DMS79 treated with DMSO at 0.1 percent for 48 hours (cell line): ENCODE data around the gene ST8SIA4.

ENCODE experiments used
- DNase-seq: peaks from one replicate; lab custom pipeline; 2025; lab: John Stamatoyannopoulos, UW

Gene ST8SIA4

DNA sequence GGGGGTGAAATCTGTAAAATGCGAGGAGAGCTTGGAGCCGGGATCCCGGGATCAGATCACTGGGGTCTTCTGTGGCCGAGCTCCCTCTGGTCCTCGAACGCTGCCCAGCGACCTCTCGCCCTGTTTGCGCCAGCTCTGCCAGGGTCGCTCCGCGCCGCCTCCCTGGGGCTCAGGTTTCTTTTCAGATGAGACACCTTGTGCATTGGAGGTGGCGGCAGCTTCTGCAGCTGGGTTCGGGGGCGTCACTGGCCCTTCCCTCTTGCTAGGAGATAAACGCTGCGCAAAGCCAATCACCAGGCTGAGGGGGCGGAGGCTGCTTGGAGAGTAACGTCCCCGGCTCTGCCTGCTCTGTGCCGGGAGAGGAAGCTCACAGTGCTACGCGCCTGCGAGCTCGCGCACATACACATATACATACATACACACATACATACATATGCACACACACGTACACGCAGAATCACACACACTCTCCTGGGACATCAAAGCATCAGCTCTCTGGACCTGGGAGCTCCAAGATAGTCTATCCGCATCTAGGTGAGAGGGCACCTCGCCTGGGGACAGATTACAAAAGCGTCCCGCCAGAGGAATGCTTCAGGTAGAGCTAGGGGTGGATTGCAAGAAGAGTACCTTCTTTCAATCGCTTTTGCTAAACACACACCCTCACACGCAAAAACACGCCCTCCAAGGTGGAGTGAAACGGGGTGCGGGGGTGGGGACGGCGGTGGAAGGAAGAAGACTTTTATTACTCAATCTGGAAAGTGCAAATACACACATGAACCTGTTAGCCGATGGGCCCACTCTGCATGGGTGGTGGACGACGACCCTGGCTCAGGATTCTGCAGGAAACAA lies at the start of gene ST8SIA4:
Gene ST8SIA4 (minus strand): TSS at position 244 of the 849 bp plus-strand sequence. CDS start 327 bp downstream, outside the sequence.
- peak; percentile 65 for DNase-seq

GRCh38 chr5:100950985-100951384 lies 47.9 kb upstream of the ST8SIA4 start:
- no peak for DNase-seq

DNA sequence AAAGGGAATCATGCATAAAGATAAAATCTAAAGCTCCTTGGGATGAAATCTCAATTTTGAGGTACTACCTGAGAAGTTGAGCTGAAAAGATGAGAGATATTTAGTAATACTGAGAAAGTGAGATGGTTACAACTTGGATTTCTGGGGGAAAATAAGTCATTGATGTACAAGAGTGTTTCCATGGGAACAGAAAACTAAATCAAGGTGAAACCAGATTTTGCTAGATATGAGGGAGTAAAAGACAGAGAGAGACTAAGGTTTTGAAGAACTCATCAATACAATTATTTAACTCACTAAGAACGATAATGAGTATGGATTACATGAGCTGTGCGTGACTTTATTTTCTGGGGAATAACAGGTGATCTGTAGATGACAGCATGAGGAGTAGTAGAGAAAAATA lies 10.2 kb upstream of the ST8SIA4 start:
- no peak for DNase-seq

DNA sequence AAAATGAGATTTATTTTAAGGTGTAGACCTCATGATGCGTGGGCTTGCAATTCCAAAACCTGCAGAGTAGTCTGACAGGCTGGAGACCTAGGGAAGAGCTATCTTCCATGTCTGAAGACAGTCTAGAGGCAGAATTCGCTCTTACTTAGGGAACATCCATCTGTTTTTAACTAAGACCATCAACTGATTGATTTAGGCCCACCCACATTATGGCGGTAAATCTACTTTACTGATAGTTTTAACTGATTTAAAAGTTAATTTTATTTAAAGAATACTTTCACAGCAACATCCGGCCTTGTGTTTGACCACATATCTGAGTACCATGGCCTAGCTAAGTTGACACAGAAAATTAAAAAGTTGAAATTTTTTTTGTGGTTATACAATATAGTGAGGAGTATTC lies 6.0 kb upstream of the ST8SIA4 start:
- DNase-seq = no peak

- DNase-seq = no peak
These were observed 2.3 kb upstream of the ST8SIA4 start for GRCh38 chr5:100905259-100905914.

DNA sequence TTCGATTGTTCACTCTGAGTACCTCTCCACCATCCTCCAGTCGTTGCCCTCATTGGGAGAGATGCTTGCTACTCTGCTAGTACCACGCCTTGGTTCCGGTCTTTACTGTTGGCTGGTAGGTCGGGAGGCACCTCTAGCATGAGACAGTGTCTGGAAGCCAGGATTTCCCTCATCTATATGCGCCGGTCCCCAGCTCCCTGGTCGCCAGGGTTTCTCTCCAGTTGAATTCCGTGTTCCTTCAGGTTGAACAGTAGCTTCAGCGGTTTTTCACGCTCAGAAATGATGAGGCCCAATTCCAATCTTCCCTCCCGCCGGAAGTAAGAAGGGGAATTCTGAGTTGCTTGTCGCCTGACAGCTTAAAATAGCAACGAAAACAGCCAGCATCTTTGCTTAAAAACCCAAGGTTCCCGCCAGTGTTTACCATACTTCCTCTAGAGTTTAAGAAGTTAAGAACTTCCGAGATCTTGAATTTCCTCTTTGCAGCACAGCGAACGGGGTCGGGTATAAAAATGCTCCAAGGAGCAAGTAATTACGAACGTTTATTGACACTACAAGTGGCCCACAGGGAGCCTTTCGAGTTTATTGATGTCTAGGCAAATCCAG lies 1.3 kb upstream of the ST8SIA4 start:
- peak; percentile 37 for DNase-seq

GRCh38 chr5:100902440-100903038 lies 543 bp downstream of the ST8SIA4 start:
- DNase-seq = no peak

DNA sequence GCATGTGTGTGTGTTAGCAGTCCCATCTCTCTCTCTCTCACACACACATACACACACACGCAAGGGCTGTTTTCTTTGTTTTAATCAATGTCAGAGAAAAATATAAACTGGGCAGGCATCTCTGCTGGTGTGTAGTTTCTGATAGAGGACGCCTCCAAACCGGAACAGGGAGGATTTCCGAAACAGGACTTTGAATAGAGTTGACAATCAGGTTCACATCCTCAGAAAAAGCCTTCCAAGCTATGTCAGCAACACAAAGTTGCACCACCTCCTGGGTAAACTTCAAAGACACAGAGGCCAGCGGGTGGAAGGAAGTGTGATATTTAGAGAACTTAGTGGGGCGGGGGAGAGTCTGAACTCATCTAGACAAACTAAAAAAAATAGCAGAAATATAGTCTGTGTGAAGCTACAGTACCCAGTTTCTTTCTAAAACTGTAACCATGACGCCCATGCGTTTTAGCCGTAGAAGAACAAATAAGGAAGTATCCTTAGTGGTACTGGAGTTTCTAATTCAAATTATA lies 1.2 kb downstream of the ST8SIA4 start:
- peak; percentile 29 for DNase-seq

DNA sequence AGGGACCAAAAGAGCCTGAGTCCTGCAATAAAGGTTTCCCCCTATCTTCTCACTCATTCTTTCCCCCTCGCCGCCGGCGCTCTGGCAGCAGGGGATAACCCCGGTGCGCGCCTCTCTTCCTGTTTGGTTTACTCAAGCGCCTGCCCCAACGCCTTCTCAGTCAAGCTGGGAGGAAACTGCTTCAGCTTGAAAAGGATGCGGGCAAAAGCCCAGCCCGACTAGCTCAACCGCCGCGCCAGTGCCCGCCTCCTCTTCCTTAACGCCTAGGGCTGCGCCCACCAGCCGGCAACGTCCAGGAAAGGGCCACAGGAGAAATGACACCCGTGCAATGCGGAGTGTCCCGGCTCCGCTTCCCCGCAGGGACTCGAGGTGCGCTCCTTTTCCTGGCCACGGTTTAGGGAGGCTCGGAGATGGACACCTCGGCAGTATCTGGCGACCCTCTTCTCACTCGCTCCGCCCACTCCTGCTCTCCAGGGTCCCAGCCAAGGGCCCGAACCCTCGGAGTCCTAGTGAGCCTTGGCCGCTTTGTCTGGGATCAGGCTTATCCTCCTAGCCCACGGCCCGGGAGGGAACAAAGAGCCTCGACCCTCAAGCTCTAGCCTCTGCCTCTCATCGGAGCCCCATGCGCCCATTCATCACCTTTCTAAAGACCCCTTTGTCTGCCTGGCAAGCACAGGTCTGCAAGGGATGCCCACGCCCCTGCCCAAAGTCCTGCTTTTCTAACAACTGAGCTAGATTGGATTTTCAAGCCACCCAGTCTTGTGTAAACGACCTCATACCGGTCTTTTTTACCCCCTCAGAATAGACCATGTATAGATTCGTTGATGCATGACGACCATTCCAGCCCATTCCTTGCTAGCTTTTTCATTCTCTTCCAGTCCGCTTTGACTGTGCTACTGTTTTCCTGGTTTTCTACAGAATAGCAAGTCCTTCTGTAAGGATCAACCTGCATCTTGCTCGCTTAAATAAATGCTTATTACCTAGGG lies 2.0 kb downstream of the ST8SIA4 start:
- peak; percentile 32 for DNase-seq

GRCh38 chr5:100900142-100900795 lies 2.8 kb downstream of the ST8SIA4 start:
- DNase-seq = peak; percentile 33

- DNase-seq = no peak
These were observed 3.4 kb downstream of the ST8SIA4 start for GRCh38 chr5:100899675-100900074.

DNA sequence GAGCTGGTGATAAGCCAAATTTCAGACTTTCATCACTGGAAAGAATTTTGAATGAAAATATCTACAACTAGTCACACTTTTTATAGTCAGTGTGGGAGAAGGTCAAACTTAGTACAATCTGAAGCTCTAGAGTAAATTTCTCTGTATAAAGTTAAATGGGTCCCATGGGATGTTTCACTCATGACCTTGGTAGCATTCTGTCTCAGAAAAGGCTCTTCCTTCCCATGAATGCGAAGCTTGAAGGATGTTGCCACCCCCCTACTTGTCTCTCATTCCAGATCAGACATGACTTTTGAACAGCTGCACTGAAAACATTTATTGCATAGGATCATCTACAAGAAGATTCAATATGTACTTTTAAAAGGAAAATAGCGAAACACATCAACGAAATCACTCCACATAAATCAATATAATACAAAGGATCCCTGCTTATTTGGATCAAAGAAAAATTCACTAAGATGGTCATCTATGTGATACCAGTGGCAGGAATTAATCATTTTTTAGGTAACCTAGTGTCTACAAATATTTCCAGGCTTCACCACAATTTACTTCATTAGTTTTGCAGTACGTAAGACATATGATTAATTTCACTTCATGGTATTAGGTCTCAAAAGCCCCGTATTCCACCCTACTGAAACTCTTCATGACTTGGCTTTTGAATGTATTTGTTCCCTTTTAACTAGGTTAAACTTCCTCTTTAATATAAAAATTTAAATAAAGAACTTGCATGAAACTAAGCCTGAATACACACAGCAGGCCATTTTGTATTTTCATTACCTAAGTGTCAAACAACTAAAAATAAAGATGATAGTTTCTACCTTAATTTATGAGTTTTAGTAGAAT lies 4.4 kb downstream of the ST8SIA4 start:
- no peak for DNase-seq

DNA sequence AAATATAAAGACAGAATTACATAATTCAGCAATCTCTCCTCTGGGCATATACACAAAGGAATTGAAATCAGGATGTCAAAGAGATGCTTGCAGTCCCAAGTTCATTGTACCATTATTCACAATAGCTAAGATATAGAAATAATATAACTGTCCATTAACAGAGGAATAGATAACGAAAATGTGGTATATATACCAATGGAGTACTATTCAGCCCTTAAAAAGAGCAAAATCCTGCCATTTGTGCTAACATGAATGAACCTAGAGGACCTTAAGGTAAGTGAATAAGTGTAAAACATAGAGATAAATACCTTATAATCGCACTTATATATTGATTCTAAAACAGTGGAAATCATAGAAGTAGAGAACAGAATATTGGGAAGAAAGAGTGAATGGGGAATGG lies 7.0 kb downstream of the ST8SIA4 start:
- DNase-seq = no peak

DNA sequence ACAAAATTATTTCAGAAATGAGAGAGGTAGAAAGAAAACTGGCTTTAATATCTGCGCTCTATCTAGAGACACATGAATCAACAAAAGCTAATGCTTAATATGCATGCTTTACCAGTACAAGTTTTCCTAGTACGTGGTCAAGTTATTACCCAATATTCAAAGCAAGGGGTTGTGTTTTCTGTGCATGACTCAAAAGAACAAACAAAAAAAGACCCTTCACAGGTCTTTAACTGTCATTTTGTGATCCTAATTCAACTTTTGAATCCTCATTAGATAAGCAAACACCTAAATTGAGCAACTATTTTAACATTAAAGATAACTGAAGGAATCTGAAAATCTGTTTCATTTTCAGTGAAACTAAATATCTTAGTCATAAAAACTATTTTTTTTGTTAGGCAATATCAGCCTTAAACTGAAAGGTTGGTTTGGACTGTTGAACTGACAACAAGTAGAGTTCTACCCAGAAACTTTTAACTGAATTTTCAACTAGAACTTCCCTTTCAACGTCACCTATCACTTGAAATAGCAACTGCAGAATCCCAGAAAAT lies 12.5 kb downstream of the ST8SIA4 start:
- no peak for DNase-seq

DNA sequence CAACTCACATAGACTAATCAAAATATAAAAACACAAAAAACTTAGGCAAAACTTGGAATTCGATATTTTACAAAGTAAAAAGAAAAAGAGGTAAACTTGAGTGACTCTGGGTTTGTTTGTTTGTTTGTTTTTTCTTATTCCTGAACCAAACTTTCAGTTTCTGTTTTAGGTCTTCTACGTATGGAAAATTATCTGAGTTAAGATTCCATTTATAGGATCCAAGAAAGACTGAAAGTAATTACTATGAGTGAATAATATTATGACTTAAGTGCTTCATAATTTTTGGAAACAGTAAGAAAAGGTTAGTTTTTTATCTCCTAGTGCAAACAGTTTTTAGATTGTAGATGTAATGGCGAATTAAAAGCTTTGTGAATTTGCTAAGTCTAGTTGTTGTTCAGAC lies 13.2 kb downstream of the ST8SIA4 start:
- DNase-seq = no peak

DNA sequence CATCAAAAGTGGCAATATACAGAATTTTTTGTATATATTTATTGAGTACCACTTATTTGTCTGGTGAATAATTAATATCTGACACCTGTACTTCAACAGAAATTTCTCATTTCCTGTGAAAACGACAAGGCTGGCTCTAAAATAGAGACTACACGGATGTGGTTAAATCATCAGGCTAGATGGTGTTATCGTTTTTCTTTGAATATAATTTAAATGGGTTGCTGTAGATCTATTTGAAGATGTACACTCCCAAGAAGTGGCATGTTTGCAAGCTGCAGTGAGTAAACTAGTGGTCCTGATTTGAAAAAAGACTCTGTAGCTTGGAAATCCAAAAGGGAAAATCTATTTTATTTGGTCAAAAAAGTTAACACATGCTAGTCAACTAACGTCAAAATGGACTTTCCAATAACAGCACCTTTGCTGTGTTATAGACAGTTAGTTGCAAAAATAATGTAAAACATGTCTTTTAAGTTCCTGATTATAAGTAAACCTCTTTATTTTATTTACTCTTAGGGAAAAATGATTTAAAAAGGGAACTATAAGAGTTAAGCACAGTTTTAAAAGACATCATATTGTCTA lies 13.8 kb downstream of the ST8SIA4 start:
- DNase-seq = no peak

DNA sequence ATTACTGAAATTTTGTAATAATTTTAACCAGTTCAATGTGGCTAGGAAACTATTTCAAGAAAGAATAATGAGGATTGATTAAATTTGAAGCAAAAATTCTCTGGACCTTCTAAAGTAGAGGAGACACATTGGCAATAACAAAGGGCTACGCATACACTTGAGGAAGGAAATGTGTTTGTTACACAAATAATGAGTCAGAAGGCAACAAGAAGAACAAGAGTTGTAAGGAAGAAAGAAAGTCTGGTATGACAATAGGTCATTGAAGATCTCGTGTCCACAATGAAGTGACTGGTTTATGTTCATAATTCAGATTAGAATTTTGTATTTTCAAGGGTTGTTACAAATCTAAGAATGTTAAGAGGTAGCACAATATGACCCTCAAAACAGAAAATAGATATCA lies 25.8 kb downstream of the ST8SIA4 start:
- DNase-seq = no peak

DNA sequence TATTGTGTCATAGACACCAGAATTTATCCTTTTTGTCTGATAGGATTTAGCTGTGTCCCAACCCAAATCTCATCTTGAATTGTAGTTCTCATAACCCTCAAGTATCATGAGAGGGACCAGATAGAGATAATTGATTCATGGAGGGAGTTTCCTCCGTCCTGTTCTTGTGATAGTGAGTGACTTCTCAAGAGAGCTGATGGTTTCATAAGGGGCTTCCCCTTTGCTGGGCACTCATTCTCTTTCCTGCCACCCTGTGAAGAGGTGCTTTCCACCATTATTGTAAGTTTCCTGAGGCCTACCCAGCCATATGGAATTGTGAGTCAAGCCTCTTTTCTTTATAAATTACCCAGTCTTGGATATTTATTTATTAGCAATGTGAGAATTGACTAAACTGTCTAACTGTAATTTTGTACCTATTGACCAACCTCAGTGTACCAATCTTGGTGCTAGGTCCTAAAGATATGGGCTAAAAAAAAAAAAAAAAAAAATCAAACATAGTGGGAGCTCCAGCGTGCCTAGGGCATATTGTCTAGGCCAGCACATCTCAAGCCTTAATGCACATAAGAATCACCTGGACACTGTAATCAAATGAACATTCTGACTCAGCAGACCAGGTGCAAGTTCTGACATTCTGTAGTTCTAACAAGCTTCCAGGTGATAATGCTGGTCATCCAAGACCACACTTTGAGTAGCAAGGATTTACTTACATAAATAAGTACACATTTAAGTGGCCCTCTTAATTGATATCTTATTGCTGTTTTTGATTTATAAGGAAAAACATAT lies 30.5 kb downstream of the ST8SIA4 start:
- no peak for DNase-seq
